Adrenal gland (tissue), 12 donors: Measurements from ENCODE around the gene AGBL1. TPM values are rescaled to one million over a fixed set of nuclear protein-coding genes. Genes with fewer than 3 reads are reported as not detected.

Experiments
- DNase-seq, 7 donors: peaks; one replicate each; pipeline ENCODE4 v3.0.0-alpha.2; 2019 to 2020
- H3K27ac ChIP-seq, 5 donors: fragments of 200-600 bp; sonication (generic) in 4 of 5; 1 replicate in 3 of 5; 2 replicates in 2 of 5; pipeline versions ENCODE4 v1.5.1 to v1.8.0; 2016 to 2020; ENCODE audit warnings: mild to moderate bottlenecking in 1 of 5
- H3K27me3 ChIP-seq: fragments of 200-600 bp; 2 replicates; pipeline ENCODE4 v1.8.0; 2021
- H3K36me3 ChIP-seq, 2 donors: fragments of 200-600 bp; replicated peaks in 1 of 2; 1 replicate in 1 of 2; 2 replicates in 1 of 2; pipeline versions ENCODE4 v1.5.1 to v1.8.0; 2018 to 2022
- H3K4me1 ChIP-seq, 2 donors: fragments of 200-600 bp; replicated peaks in 1 of 2; 1 replicate in 1 of 2; 2 replicates in 1 of 2; pipeline versions ENCODE4 v1.5.1 to v1.8.0; 2018 to 2021
- H3K4me3 ChIP-seq, 4 donors: fragments of 200-600 bp; sonication (generic) in 3 of 4; one replicate each; pipeline ENCODE4 v1.5.1; 2016 to 2018
- H3K9me3 ChIP-seq, 3 donors: fragments of 200-600 bp; sonication (generic) in 1 of 3; replicated peaks in 1 of 3; 1 replicate in 2 of 3; 2 replicates in 1 of 3; pipeline versions ENCODE4 v1.5.1 to v1.8.0; 2016 to 2021
- CTCF ChIP-seq, 6 experiments: fragments of 450-650 bp in 4 of 6; fragments of 200-600 bp in 2 of 6; sonication (generic) in 1 of 6; IDR thresholded peaks; 1 replicate in 5 of 6; 2 replicates in 1 of 6; pipeline versions ENCODE4 v1.5.1 to v1.8.0; 2016 to 2021; ENCODE audit warnings: antibody characterized with exemption in 6 of 6, mild to moderate bottlenecking in 2 of 6, moderate library complexity in 1 of 6
- POLR2A ChIP-seq, 2 donors: fragments of 450-650 bp; IDR thresholded peaks; one replicate each; pipeline ENCODE4 v1.6.1; 2017; ENCODE audit warnings: antibody characterized with exemption in 2 of 2, mild to moderate bottlenecking in 2 of 2, moderate library complexity in 1 of 2
- WGBS, 4 donors: extraction: QIAGEN DNeasy Blood & Tissue Kit in 2 of 4; methylation state at CpG; one replicate each; pipeline versions ENCODE4 v1.1.5 to v1.1.7; 2013 to 2017; 5-methylcytosine and 5-hydroxymethylcytosine counted together
- intact Hi-C, 2 donors: fragments of 100-400 bp; cut with DNase I; formaldehyde crosslinking; loops; one replicate each; pipeline versions ENCODE4 v1.14.1 to v1.15.0; 2022 to 2023
- polyA plus RNA-seq, 3 donors: library from polyadenylated mRNA; stranded (reverse); fragments of 200-250 nt in 2 of 3; fragments of 350-450 nt in 1 of 3; fragmentation: Illumina TruSeq in 1 of 3; extraction: RNeasy Lipid Tissue Mini Kit (QIAGEN cat#74804) in 1 of 3; gene quantifications; one replicate each; pipeline ENCODE4 v1.2.3, GENCODE V29; 2013 to 2014
- total RNA-seq, 9 donors: library from RNA; depleted of rRNA in 4 of 9; stranded (reverse); fragments of >200 nt in 4 of 9; fragments of 120-200 nt in 1 of 9; fragmentation: NEBNext Ultra II Directional in 1 of 9; extraction: Animal tissue kit (Norgen Biotek cat#: 25700) in 1 of 9; gene quantifications; one replicate each; pipeline versions ENCODE4 v1.1.0 to v1.2.4, GENCODE V29; 2013 to 2023
- donor health status: healthy with polysubstance abuse.
- donor health status: Bipolar disorder and iron deficiency.
- donor health status: DM: yes; HTN: yes; CAD: no.
- donor health status: DM: no; HTN: no; CAD: no.
- donor health status: DM: no; HTN: no; CAD: no.
- donor health status: DM: yes; HTN: yes; CAD: no.

AGBL1 gene
- total and polyA plus RNA-seq, 12 donors = 0.04 to 0.07 (median 0.06) TPM; not detected in 9

DNA sequence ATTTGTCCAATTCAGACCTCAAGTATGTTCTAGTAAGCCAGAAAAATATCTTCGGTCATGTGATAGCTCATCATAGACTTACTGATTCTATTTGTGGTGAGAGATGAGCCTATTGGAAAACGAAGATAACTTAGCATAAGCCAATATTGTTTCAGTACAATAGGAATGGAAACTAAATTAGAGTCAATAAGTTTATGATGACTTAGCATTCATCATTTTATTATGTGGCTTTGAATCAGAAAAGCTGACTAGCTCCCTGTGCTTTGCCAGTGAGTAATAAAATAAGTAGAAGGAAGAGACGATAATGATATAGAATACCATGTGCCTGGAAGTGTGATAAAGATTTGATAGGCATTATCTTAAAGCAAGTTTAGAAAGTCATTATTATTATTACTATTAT is 605.6 kb downstream of the AGBL1 start:
- Histone ChIP-seq H3K27me3 (no peaks in the 10 kb centered on the region), H3K9me3 (no peaks in the 10 kb centered on the region), H3K4me3 (no peak overlapping the region), H3K36me3 (no peaks in the 10 kb centered on the region), H3K4me1 (no peaks in the 10 kb centered on the region), H3K27ac (no peak overlapping the region)
- WGBS, 4 donors = 76 to 80% (median 77%) methylated on average over 3 of the region's 3 CpGs
- no peak for TF ChIP-seq CTCF (IDR thresholded peaks at IDR 0.05)
- no peak for TF ChIP-seq POLR2A (IDR thresholded peaks at IDR 0.05)
- DNase-seq = no peak
- intact Hi-C loops = no loop called here

GRCh38 chr15:86689006-86689405 is 609.3 kb downstream of the AGBL1 start:
- H3K4me1 ChIP-seq = no peaks in the 10 kb centered on the region
- 67 to 84% (median 72%) methylated on average over 4 of the region's 4 CpGs for WGBS, 4 donors
- no peak for DNase-seq
- no peak for TF ChIP-seq POLR2A (IDR thresholded peaks at IDR 0.05)
- TF ChIP-seq CTCF (IDR thresholded peaks at IDR 0.05) = no peak
- H3K27me3 ChIP-seq = no peaks in the 10 kb centered on the region
- H3K9me3 ChIP-seq = no peaks in the 10 kb centered on the region
- H3K4me3 ChIP-seq = no peak overlapping the region
- intact Hi-C loops = no loop called here
- H3K27ac ChIP-seq = no peak overlapping the region
- no peaks in the 10 kb centered on the region for H3K36me3 ChIP-seq

DNA sequence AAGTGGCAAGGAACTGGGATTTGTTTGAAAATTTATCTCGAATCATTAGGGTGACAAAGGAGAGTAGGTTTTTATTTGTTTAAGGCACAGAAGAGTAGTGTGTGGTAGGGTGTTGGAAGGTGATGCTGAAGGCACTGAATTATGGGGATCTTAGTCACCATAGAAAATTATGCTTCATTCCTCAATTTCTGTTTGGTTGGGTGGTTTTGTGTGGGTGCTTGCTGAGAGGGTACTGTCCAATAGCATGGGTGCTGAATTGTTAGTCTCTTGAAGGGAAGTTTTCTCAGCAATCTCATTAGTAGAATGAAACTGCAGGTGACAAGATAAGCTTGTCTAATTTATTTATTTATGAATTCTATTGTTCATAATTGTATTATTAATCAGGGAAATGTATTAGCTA is 610.9 kb downstream of the AGBL1 start:
- intact Hi-C loops = no loop called here
- no peak for DNase-seq
- TF ChIP-seq CTCF (IDR thresholded peaks at IDR 0.05) = no peak
- no peak for TF ChIP-seq POLR2A (IDR thresholded peaks at IDR 0.05)
- no peak overlapping the region for H3K27ac ChIP-seq
- no peaks in the 10 kb centered on the region for H3K4me1 ChIP-seq
- no peaks in the 10 kb centered on the region for H3K27me3 ChIP-seq
- WGBS, 4 donors = 70 to 85% (median 83%) methylated on average over 1 of the region's 1 CpG
- H3K9me3 ChIP-seq = no peaks in the 10 kb centered on the region
- H3K36me3 ChIP-seq = no peaks in the 10 kb centered on the region
- H3K4me3 ChIP-seq = no peak overlapping the region

DNA sequence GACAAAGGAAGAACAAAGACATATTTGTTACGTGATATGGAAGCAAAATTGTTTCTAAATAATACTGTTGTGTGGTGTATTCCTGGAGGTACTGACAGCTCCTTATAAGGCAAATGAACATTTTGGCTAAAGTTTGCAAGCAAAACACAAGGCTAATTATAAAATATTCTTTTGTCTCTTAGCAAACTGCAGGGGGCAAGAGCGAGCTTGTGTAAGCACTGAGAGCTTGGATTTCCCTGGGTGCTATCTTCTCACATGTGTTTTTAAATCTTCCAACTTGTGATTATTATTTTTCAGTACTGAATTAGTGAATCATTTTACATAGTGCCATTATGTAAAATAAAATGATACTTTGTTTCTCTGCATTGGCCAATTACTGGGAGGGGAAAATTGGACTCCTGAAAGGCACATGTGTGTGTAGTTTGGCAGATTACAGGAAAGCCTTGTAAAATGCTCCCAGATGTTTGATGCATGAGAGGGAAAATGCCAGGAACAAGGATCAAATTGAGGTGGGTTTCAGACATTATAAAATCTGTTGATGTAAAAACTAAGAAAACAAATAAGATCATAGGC is 611.5 kb downstream of the AGBL1 start:
- H3K9me3 ChIP-seq = no peaks in the 10 kb centered on the region
- no peak overlapping the region for H3K27ac ChIP-seq
- no peaks in the 10 kb centered on the region for H3K27me3 ChIP-seq
- DNase-seq = no peak
- H3K4me1 ChIP-seq = no peaks in the 10 kb centered on the region
- WGBS, 4 donors = 28 to 38% (median 33%) methylated on average over 2 of the region's 2 CpGs
- no peaks in the 10 kb centered on the region for H3K36me3 ChIP-seq
- TF ChIP-seq CTCF (IDR thresholded peaks at IDR 0.05) (peak in 3 of 6 experiments; percentile 13 to 26 (median 20)), POLR2A (IDR thresholded peaks at IDR 0.05) (no peak)
- intact Hi-C loops = no loop called here
- H3K4me3 ChIP-seq = no peak overlapping the region
